Mucosa of descending colon (tissue), 3 donors: ENCODE measurements around the gene EGFL6. TPM values are rescaled to one million over a fixed set of nuclear protein-coding genes. Genes with fewer than 3 reads are reported as not detected.
"Not testable (repeated sequence)": the region's sequence is repeated elsewhere in the genome, so short reads cannot be mapped to it uniquely, and the experiment has no call there.

Experiments used
- ATAC-seq: fragments of 200-7000 bp; cut with Tn5 transposase; one replicate; pipeline ENCODE4 v1.9.1; 2020; ENCODE audit warnings: mild to moderate bottlenecking, moderate library complexity
- DNase-seq, 3 donors: peaks; one replicate each; pipeline ENCODE4 v3.0.0-alpha.2; 2020
- H3K36me3 ChIP-seq: fragments of 200-600 bp; one replicate; pipeline ENCODE4 v1.8.0; 2021; ENCODE audit warnings: low read depth, mild to moderate bottlenecking
- H3K4me1 ChIP-seq: fragments of 200-600 bp; one replicate; pipeline ENCODE4 v1.8.0; 2021; ENCODE audit warnings: low read depth, mild to moderate bottlenecking
- H3K4me3 ChIP-seq: fragments of 200-600 bp; one replicate; pipeline ENCODE4 v1.8.0; 2021; ENCODE audit warnings: mild to moderate bottlenecking
- H3K9me3 ChIP-seq: fragments of 200-600 bp; one replicate; pipeline ENCODE4 v1.8.0; 2021; ENCODE audit warnings: mild to moderate bottlenecking
- intact Hi-C, 2 donors: fragments of 100-400 bp; cut with DNase I in 1 of 2; cut with micrococcal nuclease in 1 of 2; formaldehyde crosslinking; loops; one replicate each; pipeline versions ENCODE4 v1.11.0 to v1.11.1; 2022; cut with DNase I, micrococcal nuclease
- total RNA-seq, 3 donors: library from RNA; stranded (reverse); fragmentation: NEBNext Ultra II Directional in 2 of 3; extraction: Animal tissue kit (Norgen Biotek cat#: 25700) in 2 of 3; gene quantifications; one replicate each; pipeline versions ENCODE4 v1.2.1 to v1.2.4, GENCODE V29; 2021 to 2023
- TF ChIP-seq, protein P1 (sequence below): fragments of 200-600 bp; IDR thresholded peaks from one replicate; pipeline ENCODE4 v1.8.0; 2022; ENCODE audit warnings: antibody characterized with exemption, mild to moderate bottlenecking
- donor health status: DM: no; HTN: no; CAD: no; lungs with moderate emphysema.
- donor health status: DM: no; HTN: no; CAD: no.
- donor health status: DM: no; HTN: yes; CAD: no.

Gene EGFL6
- total RNA-seq, 3 donors from 2014 or later = 0.29 TPM; not detected in 2

DNA sequence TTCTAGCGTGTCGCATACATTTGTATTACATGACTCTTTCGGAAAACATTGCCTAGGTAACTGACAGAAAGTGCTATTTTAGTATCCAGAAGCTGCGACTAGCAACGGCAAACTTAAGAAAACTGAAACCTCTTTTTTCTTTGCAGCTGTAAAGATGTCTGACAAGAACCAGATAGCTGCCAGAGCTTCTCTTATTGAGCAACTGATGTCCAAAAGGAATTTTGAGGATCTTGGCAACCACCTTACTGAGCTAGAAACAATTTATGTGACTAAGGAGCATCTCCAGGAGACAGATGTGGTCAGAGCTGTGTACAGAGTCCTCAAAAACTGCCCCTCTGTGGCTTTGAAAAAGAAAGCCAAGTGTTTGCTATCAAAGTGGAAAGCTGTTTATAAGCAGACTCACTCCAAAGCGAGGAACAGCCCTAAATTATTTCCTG, 93.0 kb downstream of the EGFL6 start:
- intact Hi-C loops = loop anchor here in 1 of 2 donors (5.0 kb wide), 1 partner anchor 370 kb away; no protein-coding TSS in a partner anchor
- no peak for DNase-seq
- peak; percentile 34 for ATAC-seq
- H3K4me1 ChIP-seq = no peaks in the 10 kb centered on the region
- H3K9me3 ChIP-seq = no peaks in the 10 kb centered on the region
- H3K4me3 ChIP-seq = no peak overlapping the region
- TF ChIP-seq, protein P1, sequence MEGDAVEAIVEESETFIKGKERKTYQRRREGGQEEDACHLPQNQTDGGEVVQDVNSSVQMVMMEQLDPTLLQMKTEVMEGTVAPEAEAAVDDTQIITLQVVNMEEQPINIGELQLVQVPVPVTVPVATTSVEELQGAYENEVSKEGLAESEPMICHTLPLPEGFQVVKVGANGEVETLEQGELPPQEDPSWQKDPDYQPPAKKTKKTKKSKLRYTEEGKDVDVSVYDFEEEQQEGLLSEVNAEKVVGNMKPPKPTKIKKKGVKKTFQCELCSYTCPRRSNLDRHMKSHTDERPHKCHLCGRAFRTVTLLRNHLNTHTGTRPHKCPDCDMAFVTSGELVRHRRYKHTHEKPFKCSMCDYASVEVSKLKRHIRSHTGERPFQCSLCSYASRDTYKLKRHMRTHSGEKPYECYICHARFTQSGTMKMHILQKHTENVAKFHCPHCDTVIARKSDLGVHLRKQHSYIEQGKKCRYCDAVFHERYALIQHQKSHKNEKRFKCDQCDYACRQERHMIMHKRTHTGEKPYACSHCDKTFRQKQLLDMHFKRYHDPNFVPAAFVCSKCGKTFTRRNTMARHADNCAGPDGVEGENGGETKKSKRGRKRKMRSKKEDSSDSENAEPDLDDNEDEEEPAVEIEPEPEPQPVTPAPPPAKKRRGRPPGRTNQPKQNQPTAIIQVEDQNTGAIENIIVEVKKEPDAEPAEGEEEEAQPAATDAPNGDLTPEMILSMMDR = no peak
- no peaks in the 10 kb centered on the region for H3K36me3 ChIP-seq

DNA sequence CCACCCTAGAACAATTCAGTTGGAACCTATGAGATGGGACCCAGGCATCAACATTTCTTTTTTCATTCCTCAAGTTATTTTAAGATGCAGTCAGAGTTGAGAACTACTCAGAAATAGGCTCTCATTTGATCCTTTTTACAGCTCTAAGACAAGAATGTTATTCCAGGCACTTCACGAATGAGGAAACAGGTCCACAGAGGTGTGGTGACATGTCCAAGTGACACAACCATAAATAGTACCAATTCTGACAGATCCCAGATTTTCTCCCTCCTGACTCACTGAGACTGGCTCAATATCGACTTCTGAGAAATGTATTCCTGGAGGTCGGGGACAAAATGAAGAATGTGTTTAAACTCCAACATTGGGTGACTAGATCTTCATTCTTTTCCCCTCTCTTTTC, 94.6 kb downstream of the EGFL6 start:
- intact Hi-C loops = loop anchor here in 1 of 2 donors (5.0 kb wide), 1 partner anchor 368 kb away; no protein-coding TSS in a partner anchor
- Histone ChIP-seq H3K4me1 (no peaks in the 10 kb centered on the region), H3K9me3 (no peaks in the 10 kb centered on the region), H3K4me3 (no peak overlapping the region), H3K36me3 (no peaks in the 10 kb centered on the region)
- TF ChIP-seq, protein P1 = no peak
- no peak for DNase-seq
- peak; percentile 48 for ATAC-seq

DNA sequence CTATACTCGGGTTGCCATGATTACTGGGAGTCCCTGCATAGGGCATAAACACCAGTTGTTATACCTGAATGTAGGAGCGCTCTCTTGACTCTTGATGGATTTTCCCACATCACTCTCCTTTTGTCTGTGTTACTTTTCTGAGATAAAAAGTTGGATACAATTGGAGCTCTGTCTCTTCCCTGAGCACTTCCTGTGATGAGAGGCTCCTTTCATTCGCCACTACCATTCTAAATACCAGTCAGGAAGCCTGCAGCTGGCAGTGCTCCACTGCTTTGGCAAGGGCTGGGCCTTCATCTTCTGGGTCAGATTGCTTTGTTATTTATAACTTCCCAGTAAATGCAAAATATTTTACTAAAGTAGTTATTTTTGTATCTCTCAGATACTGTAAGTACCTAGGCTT, 97.4 kb downstream of the EGFL6 start:
- intact Hi-C loops = no loop called here
- Histone ChIP-seq H3K36me3 (no peaks in the 10 kb centered on the region), H3K4me3 (no peak overlapping the region), H3K4me1 (peaks cover 5% of the 10 kb centered on the region), H3K9me3 (no peaks in the 10 kb centered on the region)
- DNase-seq (no peak), ATAC-seq (no peak)
- TF ChIP-seq, protein P1 = no peak

DNA sequence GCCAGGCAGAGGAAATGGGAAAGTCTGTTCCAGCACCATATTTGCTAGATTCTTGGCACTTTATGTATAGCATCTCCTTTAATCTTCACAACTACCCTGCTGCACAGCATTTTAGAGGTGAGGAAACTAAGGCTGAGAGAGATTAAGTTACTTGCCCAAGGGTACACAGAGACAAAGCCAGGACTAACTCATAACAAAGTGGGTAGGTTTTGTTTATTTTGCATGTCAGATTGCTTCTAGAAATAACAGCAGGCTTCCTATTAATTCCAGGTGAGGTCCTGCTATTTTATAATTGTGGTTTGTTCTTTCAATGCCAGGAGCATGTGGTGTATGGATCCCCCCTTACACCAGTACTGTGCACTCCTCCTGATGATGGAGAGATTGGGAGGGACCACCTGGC, 98.5 kb downstream of the EGFL6 start:
- Histone ChIP-seq H3K36me3 (no peaks in the 10 kb centered on the region), H3K9me3 (no peaks in the 10 kb centered on the region), H3K4me3 (no peak overlapping the region), H3K4me1 (peaks cover 5% of the 10 kb centered on the region)
- ATAC-seq (no peak), DNase-seq (no peak)
- TF ChIP-seq, protein P1 = no peak
- intact Hi-C loops = no loop called here

DNA sequence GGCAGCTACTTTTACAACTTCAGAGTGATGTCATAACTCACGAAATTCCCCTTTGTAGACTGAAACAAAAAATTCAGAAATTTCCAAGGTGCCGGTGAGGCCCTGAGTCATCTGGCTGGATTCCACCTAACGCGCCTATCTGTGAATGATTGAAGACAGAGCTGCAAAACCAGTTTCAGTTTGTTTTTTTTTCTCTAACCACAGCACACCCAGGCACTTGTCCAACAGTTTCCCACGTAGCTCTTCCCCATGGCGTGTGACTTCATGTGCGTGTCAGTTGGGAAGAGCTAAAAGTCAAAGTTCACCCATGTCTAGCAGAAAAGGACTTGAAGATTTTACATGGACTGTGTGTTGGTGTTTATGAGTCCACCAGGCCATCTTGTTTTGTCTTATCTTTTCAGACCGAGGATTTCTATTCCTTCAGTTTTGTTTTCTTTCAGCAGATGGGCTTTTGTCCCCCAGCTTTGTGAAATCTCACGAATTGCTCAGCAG, 99.9 kb downstream of the EGFL6 start:
- Histone ChIP-seq H3K36me3 (no peaks in the 10 kb centered on the region), H3K9me3 (no peaks in the 10 kb centered on the region), H3K4me1 (peaks cover 5% of the 10 kb centered on the region), H3K4me3 (no peak overlapping the region)
- DNase-seq (peak; percentile 48 to 85 (median 61)), ATAC-seq (peak; percentile 97)
- intact Hi-C loops = no loop called here
- TF ChIP-seq, protein P1 = no peak

DNA sequence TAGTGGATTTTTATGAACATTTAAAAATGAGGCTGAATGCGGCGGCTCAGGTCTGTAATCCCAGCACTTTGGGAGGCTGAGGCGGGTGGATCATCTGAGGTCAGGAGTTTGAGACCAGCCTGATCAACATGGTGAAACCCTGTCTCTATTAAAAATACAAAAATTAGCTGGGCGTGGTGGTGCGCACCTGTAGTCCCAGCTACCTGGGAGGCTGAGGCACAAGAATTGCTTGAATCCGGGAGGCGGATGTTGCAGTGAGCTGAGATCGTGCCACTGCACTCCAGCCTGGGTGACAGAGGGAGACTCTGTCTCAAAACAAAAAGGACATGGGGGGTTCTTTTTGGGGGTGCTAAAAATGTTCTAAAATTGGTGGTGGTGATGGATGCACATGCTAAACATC, 100.4 kb downstream of the EGFL6 start:
- H3K4me1 ChIP-seq = not testable (repeated sequence)

More for the DNA sequence above, 100.4 kb downstream of the EGFL6 start:
- DNase-seq, H3K9me3 ChIP-seq, intact Hi-C loops, H3K36me3 ChIP-seq, ATAC-seq, H3K4me3 ChIP-seq: not testable (repeated sequence)
